Stimulated activated CD4-positive, alpha-beta T cell treated with anti-CD3 and anti-CD28 coated beads, Interleukin-4, amount 100 ng/mL, for 4 hours (primary cell): Measurements from ENCODE around the gene KCNIP4.

Experiments
- DNase-seq, 2 experiments: peaks; one replicate each; pipeline ENCODE4 v3.0.0-alpha.2; 2020

Gene KCNIP4

GRCh38 chr4:21753084-21753760 lies 195.3 kb downstream of the KCNIP4 start:
- no peak for DNase-seq

- no peak for DNase-seq
These were observed 196.0 kb downstream of the KCNIP4 start for GRCh38 chr4:21752616-21753015.

GRCh38 chr4:21749924-21750323 lies 198.6 kb downstream of the KCNIP4 start:
- DNase-seq = no peak

- no peak for DNase-seq
These were observed 199.2 kb downstream of the KCNIP4 start for GRCh38 chr4:21749412-21749811.

GRCh38 chr4:21744046-21744445 lies 204.5 kb downstream of the KCNIP4 start:
- no peak for DNase-seq

- DNase-seq = no peak
These were observed 206.2 kb downstream of the KCNIP4 start for GRCh38 chr4:21742326-21742725.

- DNase-seq = no peak
These were observed 209.8 kb downstream of the KCNIP4 start for GRCh38 chr4:21738821-21739220.

GRCh38 chr4:21735866-21736265 lies 212.7 kb downstream of the KCNIP4 start:
- no peak for DNase-seq

- DNase-seq = no peak
These were observed 214.5 kb downstream of the KCNIP4 start for GRCh38 chr4:21733894-21734630.

- DNase-seq = no peak
These were observed 220.3 kb downstream of the KCNIP4 start for GRCh38 chr4:21728304-21728703.

GRCh38 chr4:21726255-21726815 lies 222.2 kb downstream of the KCNIP4 start:
- no peak for DNase-seq

GRCh38 chr4:21722157-21722839 lies 226.3 kb downstream of the KCNIP4 start:
- DNase-seq = no peak

GRCh38 chr4:21716531-21716930 lies 232.0 kb downstream of the KCNIP4 start:
- DNase-seq = no peak

GRCh38 chr4:21710179-21710835 lies 238.3 kb downstream of the KCNIP4 start:
- no peak for DNase-seq

- DNase-seq = no peak
These were observed 238.8 kb downstream of the KCNIP4 start for GRCh38 chr4:21709761-21710160.

GRCh38 chr4:21709031-21709430 lies 239.5 kb downstream of the KCNIP4 start:
- DNase-seq = no peak

GRCh38 chr4:21699446-21699845 lies 249.1 kb downstream of the KCNIP4 start:
- no peak for DNase-seq

- DNase-seq = no peak
These were observed 251.0 kb downstream of the KCNIP4 start for GRCh38 chr4:21697583-21697982.

- DNase-seq = no peak
These were observed 253.4 kb downstream of the KCNIP4 start for GRCh38 chr4:21695141-21695540.

- no peak for DNase-seq
These were observed 256.3 kb downstream of the KCNIP4 start for GRCh38 chr4:21692241-21692640.

- no peak for DNase-seq
These were observed 259.8 kb downstream of the KCNIP4 start for GRCh38 chr4:21688596-21689265.

- DNase-seq = no peak
These were observed 262.7 kb downstream of the KCNIP4 start for GRCh38 chr4:21685911-21686310.
